Astrocyte of the cerebellum (primary cell): Measurements from ENCODE around the gene HYI.
"Not testable (repeated sequence)": the region's sequence is repeated elsewhere in the genome, so short reads cannot be mapped to it uniquely, and the experiment has no call there.

Experiments
- DNase-seq: peaks from one replicate; pipeline ENCODE4 v3.0.0-alpha.2; 2011; ENCODE audit warnings: low read depth
- H3K4me3 ChIP-seq: 2 replicates; pipeline ENCODE4 v1.5.1; 2011; ENCODE audit warnings: mild to moderate bottlenecking, low read depth, low read length, moderate library complexity
- CTCF ChIP-seq: IDR thresholded peaks from 2 replicates; pipeline ENCODE4 v1.5.1; 2012; ENCODE audit warnings: low read length, low read depth, moderate library complexity, mild to moderate bottlenecking; ENCODE audit errors: missing control alignments
- in situ Hi-C: cut with HindIII; loops from 2 replicates; pipeline ENCODE4 v1.10.0; 2017; ENCODE audit warnings: low sequenced_read_pairs

The HYI gene

GRCh38 chr1:43488165-43488564 is 34.4 kb upstream of the HYI start:
- no peak for DNase-seq
- in situ Hi-C loops: no loop called here
- H3K4me3 ChIP-seq: no peak overlapping the region
- no peak for TF ChIP-seq CTCF

DNA sequence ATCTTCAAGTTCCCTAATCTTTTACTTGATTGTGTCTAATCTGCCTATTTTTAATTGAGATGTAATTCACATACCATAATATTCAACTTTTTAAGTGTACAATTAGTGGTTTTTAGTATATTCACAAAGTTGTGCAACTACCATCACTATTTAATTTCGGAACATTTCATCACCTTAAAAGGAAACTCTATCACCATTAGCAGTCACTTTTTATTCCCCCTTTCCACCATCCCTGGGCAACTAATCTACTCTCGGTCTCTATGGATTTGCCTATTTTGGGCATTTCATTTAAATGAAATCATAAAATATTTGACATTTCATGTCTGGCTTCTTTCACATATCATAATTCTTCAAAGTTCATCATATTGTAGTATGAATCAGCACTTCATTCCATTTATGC is 30.6 kb upstream of the HYI start:
- in situ Hi-C loops: no loop called here
- no peak for DNase-seq
- TF ChIP-seq CTCF: no peak
- no peak overlapping the region for H3K4me3 ChIP-seq

- in situ Hi-C loops: no loop called here
- no peak overlapping the region for H3K4me3 ChIP-seq
- no peak for DNase-seq
- no peak for TF ChIP-seq CTCF
These were observed 28.5 kb upstream of the HYI start for GRCh38 chr1:43482215-43482614.

DNA sequence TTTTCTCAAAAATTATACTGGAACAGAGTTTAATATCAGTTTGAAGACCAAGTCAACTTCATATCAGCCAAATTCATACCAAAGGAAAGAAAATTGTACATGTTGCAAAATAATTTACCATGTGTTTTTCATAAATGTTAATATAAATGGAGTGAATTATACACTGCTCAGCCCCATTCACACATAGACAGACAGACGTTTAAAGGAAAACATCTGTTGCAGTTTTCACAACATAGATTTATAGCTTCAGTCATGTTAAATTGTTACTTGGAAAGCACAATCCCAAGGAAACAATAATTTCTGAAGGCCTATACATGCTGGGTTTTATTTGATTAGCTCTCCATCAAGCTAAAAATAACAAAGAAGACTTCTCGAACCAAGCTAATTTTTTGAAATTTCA is 27.8 kb upstream of the HYI start:
- H3K4me3 ChIP-seq: no peak overlapping the region
- TF ChIP-seq CTCF: no peak
- in situ Hi-C loops: no loop called here
- DNase-seq: no peak

GRCh38 chr1:43479414-43479813 is 25.7 kb upstream of the HYI start:
- in situ Hi-C loops: no loop called here
- H3K4me3 ChIP-seq: no peak overlapping the region
- DNase-seq: no peak
- TF ChIP-seq CTCF: no peak

DNA sequence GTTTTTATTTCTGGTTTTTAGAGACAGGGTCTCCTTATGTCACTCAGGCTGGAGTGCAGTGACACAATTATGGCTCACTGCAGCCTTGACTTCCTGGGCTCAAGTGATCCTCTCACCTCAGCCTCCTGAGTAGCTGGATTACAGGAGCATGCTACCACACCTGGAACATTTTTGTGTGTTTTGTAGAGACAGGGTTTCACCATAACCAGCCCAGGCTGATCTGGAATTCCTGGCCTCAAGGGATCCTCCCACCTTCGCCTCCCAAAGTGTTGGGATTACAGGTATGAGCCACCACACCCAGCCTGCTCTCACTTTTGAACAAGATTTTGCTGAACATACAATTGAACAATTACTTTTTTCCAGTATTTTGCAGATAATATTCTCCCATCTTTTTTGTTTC is 24.0 kb upstream of the HYI start:
- TF ChIP-seq CTCF: no peak
- no peak overlapping the region for H3K4me3 ChIP-seq
- in situ Hi-C loops: no loop called here
- DNase-seq: no peak

DNA sequence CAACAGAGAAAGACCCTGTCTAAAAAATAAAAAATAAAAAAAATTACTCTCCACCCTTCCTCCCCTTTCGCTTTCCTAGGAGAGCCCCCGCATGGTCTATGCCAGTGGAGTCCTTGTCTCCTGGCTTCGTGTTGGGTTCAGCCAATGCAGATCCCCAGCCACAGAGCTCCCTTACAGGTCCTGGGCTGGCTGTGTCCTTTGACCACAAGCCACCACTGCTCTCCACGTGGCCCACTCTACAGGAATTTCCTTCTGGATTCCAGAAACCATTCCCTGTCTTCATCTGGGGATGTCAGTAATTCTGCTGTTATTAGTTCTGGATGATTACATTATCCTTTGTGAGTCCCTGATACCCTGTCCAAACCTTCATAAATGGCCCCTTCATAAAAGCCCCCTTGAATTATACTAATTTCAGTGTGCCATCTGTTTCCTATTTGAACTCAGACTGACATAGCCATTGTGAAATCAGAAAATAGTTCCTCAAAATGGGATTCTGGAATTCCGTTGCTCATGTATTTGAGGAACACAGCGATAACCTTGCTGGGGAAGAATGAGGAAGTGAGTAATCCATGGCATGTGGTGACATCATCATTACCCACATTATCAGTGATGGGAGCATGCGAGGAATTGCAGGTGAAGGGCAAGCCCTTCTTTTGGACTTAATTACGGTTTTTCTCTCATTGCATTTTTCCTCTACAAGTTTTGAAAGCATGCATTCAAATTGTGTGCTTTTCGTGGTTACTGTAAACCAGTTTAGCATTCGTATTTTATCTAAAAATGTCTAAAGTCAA is 22.1 kb upstream of the HYI start:
- in situ Hi-C loops, DNase-seq, H3K4me3 ChIP-seq: not testable (repeated sequence)
